C4-2B (cell line): Measurements from ENCODE around the gene DOCK3.

Experiments used
- ZFX ChIP-seq: fragments of 450-650 bp; IDR thresholded peaks from 2 replicates; pipeline ENCODE4 v1.6.1; 2017
- TF ChIP-seq, protein P1 (sequence below): fragments of 450-650 bp; conservative IDR thresholded peaks from 2 replicates; pipeline ENCODE4 v1.5.1; 2017; ENCODE audit warnings: mild to moderate bottlenecking

DNA sequence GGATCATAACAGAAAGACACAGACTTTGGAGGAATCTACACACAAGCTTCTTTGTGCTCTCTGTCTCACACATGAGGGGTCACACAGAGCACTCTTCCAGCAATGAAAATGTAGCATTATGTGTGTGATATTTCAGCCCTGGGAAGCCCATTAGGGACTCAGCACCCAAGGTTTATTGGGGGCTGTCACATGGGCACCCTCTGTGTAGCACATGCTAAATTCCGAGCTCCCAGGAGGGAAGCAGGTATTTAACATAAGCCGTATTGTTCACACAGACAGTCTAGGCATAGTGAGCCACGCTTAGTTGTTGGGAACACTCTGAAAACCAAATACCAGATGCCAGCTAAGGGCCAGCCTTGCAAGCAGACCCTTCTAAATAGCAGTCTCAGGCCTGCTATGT lies 448.8 kb downstream of the DOCK3 start:
- TF ChIP-seq, protein P1, sequence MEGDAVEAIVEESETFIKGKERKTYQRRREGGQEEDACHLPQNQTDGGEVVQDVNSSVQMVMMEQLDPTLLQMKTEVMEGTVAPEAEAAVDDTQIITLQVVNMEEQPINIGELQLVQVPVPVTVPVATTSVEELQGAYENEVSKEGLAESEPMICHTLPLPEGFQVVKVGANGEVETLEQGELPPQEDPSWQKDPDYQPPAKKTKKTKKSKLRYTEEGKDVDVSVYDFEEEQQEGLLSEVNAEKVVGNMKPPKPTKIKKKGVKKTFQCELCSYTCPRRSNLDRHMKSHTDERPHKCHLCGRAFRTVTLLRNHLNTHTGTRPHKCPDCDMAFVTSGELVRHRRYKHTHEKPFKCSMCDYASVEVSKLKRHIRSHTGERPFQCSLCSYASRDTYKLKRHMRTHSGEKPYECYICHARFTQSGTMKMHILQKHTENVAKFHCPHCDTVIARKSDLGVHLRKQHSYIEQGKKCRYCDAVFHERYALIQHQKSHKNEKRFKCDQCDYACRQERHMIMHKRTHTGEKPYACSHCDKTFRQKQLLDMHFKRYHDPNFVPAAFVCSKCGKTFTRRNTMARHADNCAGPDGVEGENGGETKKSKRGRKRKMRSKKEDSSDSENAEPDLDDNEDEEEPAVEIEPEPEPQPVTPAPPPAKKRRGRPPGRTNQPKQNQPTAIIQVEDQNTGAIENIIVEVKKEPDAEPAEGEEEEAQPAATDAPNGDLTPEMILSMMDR: no peak
- TF ChIP-seq ZFX: no peak
